ENCODE measurements around the gene SLC16A13. TPM values are rescaled to one million over a fixed set of nuclear protein-coding genes. Genes with fewer than 3 reads are reported as not detected.

The SLC16A13 gene
- total and polyA plus RNA-seq, 2 donors (not counting 3 experiments of a cell fraction or from before 2014, with no cell fraction given), result 16.8 to 24.7 TPM

GRCh38 chr17:7005716-7006115 lies 30.1 kb upstream of the SLC16A13 start:
- H2AFZ ChIP-seq (ENCODE audit: low read depth, low read length), result no peak overlapping the region
- POLR2A ChIA-PET, result no interaction called here
- H3K27me3 ChIP-seq (ENCODE audit: control insufficient read depth in 2 of 2, insufficient read depth in 2 of 2, low read length in 2 of 2), result no peaks in the 10 kb centered on the region
- CTCF ChIA-PET, result interaction anchor here (0.7 to 2.0 kb wide), 6 partner anchors 9 to 339 kb away, joined by 3 to 18 read pairs (median 4); no protein-coding TSS in a partner anchor
- no TSS peak for BruUV-seq (replicated peaks)
- no peaks in the 10 kb centered on the region for H3K9me1 ChIP-seq (replicated peaks; ENCODE audit: control insufficient read depth, extremely low read depth, insufficient read depth, low read length)
- no peak overlapping the region for H3K27ac ChIP-seq (ENCODE audit: insufficient read depth, low read depth, low read length)
- H3K36me3 ChIP-seq (ENCODE audit: control insufficient read depth in 2 of 2, extremely low read depth in 1 of 2, insufficient read depth in 2 of 2, low read length in 2 of 2), result peaks cover 13 to 15% of the 10 kb centered on the region in 2 experiments
- H3K4me1 ChIP-seq (ENCODE audit: control insufficient read depth, extremely low read depth, insufficient read depth, low read length), result peaks cover 3% of the 10 kb centered on the region
- FAIRE-seq, result no peak
- DNase-seq (ENCODE audit: low read depth, low spot score), result no peak
- peaks cover 2% of the 10 kb centered on the region for H4K20me1 ChIP-seq (replicated peaks; ENCODE audit: control insufficient read depth, extremely low read depth, insufficient read depth, low read length)
- H3K9me3 ChIP-seq (replicated peaks; ENCODE audit: control insufficient read depth, insufficient read depth, low read length), result no peaks in the 10 kb centered on the region
- H3K4me2 ChIP-seq (ENCODE audit: insufficient read depth, low read length), result no peak overlapping the region
- peaks cover 27% of the 10 kb centered on the region for H3K79me2 ChIP-seq (ENCODE audit: control insufficient read depth, insufficient read depth, low read length)
- dilution Hi-C loops (cut with MboI; ENCODE audit: extremely low pct_ligation_motif_present, low sequenced_read_pairs), result no loop called here
- no peak for TF ChIP-seq MYC (IDR thresholded peaks at IDR 0.05; ENCODE audit: low read depth, low read length)
- TF ChIP-seq, protein P1, sequence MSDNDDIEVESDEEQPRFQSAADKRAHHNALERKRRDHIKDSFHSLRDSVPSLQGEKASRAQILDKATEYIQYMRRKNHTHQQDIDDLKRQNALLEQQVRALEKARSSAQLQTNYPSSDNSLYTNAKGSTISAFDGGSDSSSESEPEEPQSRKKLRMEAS (IDR thresholded peaks at IDR 0.05; ENCODE audit: insufficient read depth, insufficient read length), result no peak
- TF ChIP-seq EZH2 (IDR thresholded peaks at IDR 0.05; ENCODE audit: borderline replicate concordance, low read depth, low read length, severe bottlenecking), result no peak
- no peak for TF ChIP-seq POLR2A (IDR thresholded peaks at IDR 0.05; ENCODE audit: low read depth, low read length)
- no peak for TF ChIP-seq FOS (IDR thresholded peaks at IDR 0.05; ENCODE audit: borderline replicate concordance, insufficient read depth, low read length)
- no peak for TF ChIP-seq GATA2 (IDR thresholded peaks at IDR 0.05; ENCODE audit: insufficient read depth, insufficient read length, low read depth, low read length)
- TF ChIP-seq, protein P2, sequence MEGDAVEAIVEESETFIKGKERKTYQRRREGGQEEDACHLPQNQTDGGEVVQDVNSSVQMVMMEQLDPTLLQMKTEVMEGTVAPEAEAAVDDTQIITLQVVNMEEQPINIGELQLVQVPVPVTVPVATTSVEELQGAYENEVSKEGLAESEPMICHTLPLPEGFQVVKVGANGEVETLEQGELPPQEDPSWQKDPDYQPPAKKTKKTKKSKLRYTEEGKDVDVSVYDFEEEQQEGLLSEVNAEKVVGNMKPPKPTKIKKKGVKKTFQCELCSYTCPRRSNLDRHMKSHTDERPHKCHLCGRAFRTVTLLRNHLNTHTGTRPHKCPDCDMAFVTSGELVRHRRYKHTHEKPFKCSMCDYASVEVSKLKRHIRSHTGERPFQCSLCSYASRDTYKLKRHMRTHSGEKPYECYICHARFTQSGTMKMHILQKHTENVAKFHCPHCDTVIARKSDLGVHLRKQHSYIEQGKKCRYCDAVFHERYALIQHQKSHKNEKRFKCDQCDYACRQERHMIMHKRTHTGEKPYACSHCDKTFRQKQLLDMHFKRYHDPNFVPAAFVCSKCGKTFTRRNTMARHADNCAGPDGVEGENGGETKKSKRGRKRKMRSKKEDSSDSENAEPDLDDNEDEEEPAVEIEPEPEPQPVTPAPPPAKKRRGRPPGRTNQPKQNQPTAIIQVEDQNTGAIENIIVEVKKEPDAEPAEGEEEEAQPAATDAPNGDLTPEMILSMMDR (IDR thresholded peaks at IDR 0.05; ENCODE audit: extremely low read depth in 1 of 2, insufficient read depth in 1 of 2, low read depth in 1 of 2, low read length in 2 of 2), result no peak
- no peak for TF ChIP-seq POLR2AphosphoS5 (IDR thresholded peaks at IDR 0.05; ENCODE audit: insufficient read depth, low read depth, low read length)
- TF ChIP-seq JUN (IDR thresholded peaks at IDR 0.05; ENCODE audit: borderline replicate concordance, insufficient read depth, insufficient read length, low read depth), result no peak
- intact Hi-C loops (cut with micrococcal nuclease), result no loop called here
- no peak overlapping the region for H3K9ac ChIP-seq (replicated peaks; ENCODE audit: extremely low read depth, insufficient read depth, low read length)
- H3K4me3 ChIP-seq (replicated peaks in 1 of 3; ENCODE audit: insufficient read depth in 1 of 3, low read depth in 1 of 3, low read length in 3 of 3), result no peak overlapping the region
